Measurements from ENCODE around the gene BCL10.

Gene BCL10

GRCh38 chr1:85229574-85230097, 46.8 kb downstream of the BCL10 start:
- Histone ChIP-seq H3K27ac (no peak overlapping the region), H3K4me3 (no peak overlapping the region)

- no peak overlapping the region for H3K27ac ChIP-seq
- H3K4me3 ChIP-seq: no peak overlapping the region
These were observed 47.5 kb downstream of the BCL10 start for GRCh38 chr1:85228972-85229371.

GRCh38 chr1:85225624-85226380, 50.6 kb downstream of the BCL10 start:
- Histone ChIP-seq H3K4me3 (no peak overlapping the region), H3K27ac (peak overlapping the region in 4 of 21 experiments; percentile 25 to 62 (median 32))

- Histone ChIP-seq H3K4me3 (no peak overlapping the region), H3K27ac (peak overlapping the region in 2 of 21 experiments; percentile 25 to 62)
These were observed 51.5 kb downstream of the BCL10 start for GRCh38 chr1:85224734-85225623.

GRCh38 chr1:85224295-85224694, 52.1 kb downstream of the BCL10 start:
- H3K27ac ChIP-seq: no peak overlapping the region

GRCh38 chr1:85223334-85223733, 53.1 kb downstream of the BCL10 start:
- H3K4me3 ChIP-seq: no peak overlapping the region
- no peak overlapping the region for H3K27ac ChIP-seq

More at GRCh38 chr1:85224295-85224694, 52.1 kb downstream of the BCL10 start:
- H3K4me3 ChIP-seq: no peak overlapping the region

- Histone ChIP-seq H3K27ac (no peak overlapping the region), H3K4me3 (no peak overlapping the region)
These were observed 55.7 kb downstream of the BCL10 start for GRCh38 chr1:85220756-85221201.

GRCh38 chr1:85219853-85220610, 56.4 kb downstream of the BCL10 start:
- Histone ChIP-seq H3K4me3 (no peak overlapping the region), H3K27ac (no peak overlapping the region)

GRCh38 chr1:85216697-85217096, 59.7 kb downstream of the BCL10 start:
- no peak overlapping the region for H3K4me3 ChIP-seq
- H3K27ac ChIP-seq: no peak overlapping the region
